Astrocyte (in vitro differentiated cells and primary cell): Measurements from ENCODE around the gene ABHD17A. TPM values are rescaled to one million over a fixed set of nuclear protein-coding genes. Genes with fewer than 3 reads are reported as not detected.

Experiments used
- DNase-seq: peaks from one replicate; pipeline ENCODE4 v3.0.0-alpha.2; 2010; ENCODE audit warnings: low read depth
- FAIRE-seq: peaks from 2 replicates; lab custom pipeline; 2011; peaks lifted over from hg19 to GRCh38; lab: Jason Lieb, UNC
- H2AFZ ChIP-seq: 2 replicates; pipeline ENCODE4 v1.6.0; 2012; ENCODE audit warnings: low read depth, low read length, inconsistent platforms
- H3K27ac ChIP-seq: 2 replicates; pipeline ENCODE4 v1.5.1; 2011; ENCODE audit warnings: low read depth, low read length, inconsistent platforms
- H3K27me3 ChIP-seq: 2 replicates; pipeline ENCODE4 v1.6.0; 2011; ENCODE audit warnings: low read length, inconsistent platforms; ENCODE audit not compliant: insufficient read depth
- H3K36me3 ChIP-seq: 2 replicates; pipeline ENCODE4 v1.5.1; 2011; ENCODE audit warnings: low read length, inconsistent platforms; ENCODE audit not compliant: insufficient read depth
- H3K4me1 ChIP-seq: 2 replicates; pipeline ENCODE4 v1.5.1; 2011; ENCODE audit warnings: low read length, inconsistent platforms; ENCODE audit not compliant: insufficient read depth
- H3K4me2 ChIP-seq: 2 replicates; pipeline ENCODE4 v1.6.0; 2012; ENCODE audit warnings: low read length, inconsistent platforms
- H3K4me3 ChIP-seq: 2 replicates; pipeline ENCODE4 v1.5.1; 2011; ENCODE audit warnings: low read depth, mild to moderate bottlenecking, low read length, inconsistent platforms; ENCODE audit not compliant: insufficient read depth
- H3K79me2 ChIP-seq: 2 replicates; pipeline ENCODE4 v1.6.0; 2012; ENCODE audit warnings: mild to moderate bottlenecking, low read length, inconsistent platforms; ENCODE audit not compliant: insufficient read depth
- H3K9ac ChIP-seq: 2 replicates; pipeline ENCODE4 v1.6.0; 2012; ENCODE audit warnings: mild to moderate bottlenecking, low read length, inconsistent platforms
- H3K9me3 ChIP-seq: 2 replicates; pipeline ENCODE4 v1.5.1; 2012; ENCODE audit warnings: low read depth, mild to moderate bottlenecking, low read length, inconsistent platforms; ENCODE audit not compliant: insufficient read depth
- H4K20me1 ChIP-seq: 2 replicates; pipeline ENCODE4 v1.6.0; 2012; ENCODE audit warnings: low read length, inconsistent platforms; ENCODE audit not compliant: insufficient read depth
- H3K27ac Mint-ChIP-seq: one replicate; pipeline ENCODE4 v1.8.0; 2021; ENCODE audit warnings: mild to moderate bottlenecking, mixed read lengths; ENCODE audit not compliant: unreplicated experiment
- H3K27me3 Mint-ChIP-seq: one replicate; pipeline ENCODE4 v1.8.0; 2021; ENCODE audit warnings: low read depth, mixed read lengths; ENCODE audit not compliant: unreplicated experiment
- H3K36me3 Mint-ChIP-seq: one replicate; pipeline ENCODE4 v1.8.0; 2021; ENCODE audit warnings: low read depth, mixed read lengths; ENCODE audit not compliant: unreplicated experiment
- H3K4me1 Mint-ChIP-seq: one replicate; pipeline ENCODE4 v1.8.0; 2021; ENCODE audit warnings: low read depth, mixed read lengths; ENCODE audit not compliant: unreplicated experiment
- H3K4me3 Mint-ChIP-seq: one replicate; pipeline ENCODE4 v1.8.0; 2021; ENCODE audit warnings: mild to moderate bottlenecking, moderate library complexity, mixed read lengths; ENCODE audit not compliant: unreplicated experiment
- H3K9me3 Mint-ChIP-seq: one replicate; pipeline ENCODE4 v1.8.0; 2021; ENCODE audit warnings: mild to moderate bottlenecking, mixed read lengths; ENCODE audit not compliant: unreplicated experiment
- CTCF ChIP-seq: IDR thresholded peaks from 2 replicates; pipeline ENCODE4 v1.5.1; 2011; ENCODE audit warnings: low read depth, mild to moderate bottlenecking, inconsistent platforms, low read length, moderate library complexity; ENCODE audit not compliant: insufficient read depth
- EZH2 ChIP-seq: IDR thresholded peaks from 2 replicates; pipeline ENCODE4 v1.6.1; 2012; ENCODE audit warnings: mild to moderate bottlenecking, low read length, inconsistent platforms; ENCODE audit not compliant: insufficient read depth
- total RNA-seq: library from RNA; stranded (reverse); gene quantifications from 2 replicates; pipeline ENCODE4 v1.2.1, GENCODE V29; 2021

Gene ABHD17A
- total RNA-seq, 1 donor from 2014 or later, result 56.7 TPM

DNA sequence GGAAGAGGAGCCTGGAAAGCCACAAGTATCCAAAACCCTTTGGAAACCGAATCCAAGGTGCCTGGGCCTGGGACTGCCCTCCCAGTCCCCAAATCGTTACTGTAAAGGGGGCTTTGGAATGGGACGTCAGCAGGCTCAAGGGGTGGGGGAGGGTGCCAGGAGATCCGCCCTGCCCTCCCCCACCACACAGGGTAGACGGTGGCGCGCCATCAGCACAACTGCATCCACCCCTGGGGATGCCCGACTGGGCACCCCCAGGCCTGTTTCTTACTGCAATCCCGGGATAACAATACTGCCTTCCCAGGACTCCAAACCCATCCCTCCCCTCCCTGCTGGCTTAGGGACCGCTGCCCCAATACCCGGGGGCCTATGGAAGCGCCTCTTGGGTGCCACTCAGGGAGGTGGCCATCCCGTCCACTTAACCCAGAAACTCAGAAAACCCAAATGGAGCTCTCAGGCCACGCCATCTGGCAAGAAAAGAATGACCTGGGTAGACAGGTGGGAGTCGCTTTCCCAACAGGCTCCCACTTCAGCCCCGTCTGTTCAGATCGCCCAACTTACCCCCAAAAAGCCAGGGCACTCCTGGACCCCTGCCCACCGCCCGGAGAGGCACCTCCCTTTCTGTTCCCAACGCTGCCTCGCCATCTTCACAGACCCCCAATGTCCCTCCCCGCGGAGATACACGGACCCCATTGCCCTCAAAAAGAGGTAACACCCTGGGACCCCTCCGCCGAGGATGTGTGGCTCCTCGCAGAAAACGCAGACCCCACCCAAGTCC is 24.3 kb downstream of the ABHD17A start:
- TF ChIP-seq EZH2, result no peak
- no peak for TF ChIP-seq CTCF
- no peak for FAIRE-seq
- no peaks in the 10 kb centered on the region for H3K9me3 ChIP-seq
- no peaks in the 10 kb centered on the region for H3K36me3 ChIP-seq
- no peaks in the 10 kb centered on the region for H3K36me3 Mint-ChIP-seq
- peak overlapping the region; percentile 1 for H3K27ac ChIP-seq
- no peak overlapping the region for H2AFZ ChIP-seq
- DNase-seq, result no peak
- H3K9ac ChIP-seq, result peak overlapping the region; percentile 85
- peak overlapping the region; percentile 98 for H3K4me2 ChIP-seq
- no peaks in the 10 kb centered on the region for H3K27me3 Mint-ChIP-seq
- no peaks in the 10 kb centered on the region for H3K27me3 ChIP-seq
- peaks cover 66% of the 10 kb centered on the region for H3K79me2 ChIP-seq
- peaks cover 59% of the 10 kb centered on the region for H4K20me1 ChIP-seq
- H3K27ac Mint-ChIP-seq, result peak overlapping the region; percentile 87
- peak overlapping the region; percentile 90 for H3K4me3 Mint-ChIP-seq
- H3K4me3 ChIP-seq, result peak overlapping the region; percentile 86
- H3K4me1 ChIP-seq, result peaks cover 46% of the 10 kb centered on the region
- no peaks in the 10 kb centered on the region for H3K9me3 Mint-ChIP-seq
- peaks cover 4% of the 10 kb centered on the region for H3K4me1 Mint-ChIP-seq

- peak overlapping the region; percentile 86 for H3K4me3 ChIP-seq
- Mint-ChIP-seq H3K4me1 (peaks cover 5% of the 10 kb centered on the region), H3K27me3 (no peaks in the 10 kb centered on the region), H3K36me3 (no peaks in the 10 kb centered on the region), H3K27ac (no peak overlapping the region), H3K4me3 (peak overlapping the region; percentile 90), H3K9me3 (no peaks in the 10 kb centered on the region)
- peak; percentile 63 for DNase-seq
- no peak overlapping the region for H2AFZ ChIP-seq
- peak overlapping the region; percentile 1 for H3K27ac ChIP-seq
- no peaks in the 10 kb centered on the region for H3K9me3 ChIP-seq
- FAIRE-seq, result no peak
- H3K4me1 ChIP-seq, result peaks cover 53% of the 10 kb centered on the region
- H3K36me3 ChIP-seq, result no peaks in the 10 kb centered on the region
- no peak for TF ChIP-seq CTCF
- no peak for TF ChIP-seq EZH2
- H4K20me1 ChIP-seq, result peaks cover 66% of the 10 kb centered on the region
- peak overlapping the region; percentile 85 for H3K9ac ChIP-seq
- H3K4me2 ChIP-seq, result peak overlapping the region; percentile 98
- H3K27me3 ChIP-seq, result no peaks in the 10 kb centered on the region
- H3K79me2 ChIP-seq, result peaks cover 74% of the 10 kb centered on the region
These were observed 25.1 kb downstream of the ABHD17A start for GRCh38 chr19:1860042-1860775.
